Liver (tissue), 9 donors: ENCODE data around the gene LHPP. TPM values are rescaled to one million over a fixed set of nuclear protein-coding genes. Genes with fewer than 3 reads are reported as not detected.

Experiments used
- DNase-seq: peaks from one replicate; pipeline ENCODE4 v3.0.0-alpha.2; 2017; ENCODE audit warnings: low spot score
- H3K27ac ChIP-seq, 2 donors: one replicate each; pipeline ENCODE4 v1.7.0; 2013; ENCODE audit warnings: inconsistent platforms in 2 of 2, low read length in 2 of 2, control low read depth in 1 of 2, low read depth in 1 of 2, mild to moderate bottlenecking in 1 of 2
- H3K27me3 ChIP-seq, 4 donors: one replicate each; pipeline versions ENCODE4 v1.6.1 to v1.7.0; 2013; ENCODE audit warnings: low read length in 3 of 4, inconsistent platforms in 1 of 4, mild to moderate bottlenecking in 1 of 4, moderate library complexity in 1 of 4; ENCODE audit not compliant: control insufficient read depth in 4 of 4, insufficient read depth in 4 of 4
- H3K36me3 ChIP-seq, 4 donors: one replicate each; pipeline versions ENCODE4 v1.6.1 to v1.7.0; 2013; ENCODE audit warnings: low read length in 3 of 4, mild to moderate bottlenecking in 3 of 4, low read depth in 1 of 4, moderate library complexity in 1 of 4; ENCODE audit not compliant: control insufficient read depth in 4 of 4, insufficient read depth in 3 of 4
- H3K4me1 ChIP-seq, 4 donors: one replicate each; pipeline versions ENCODE4 v1.6.1 to v1.7.0; 2013; ENCODE audit warnings: low read length in 3 of 4, mild to moderate bottlenecking in 3 of 4, moderate library complexity in 1 of 4; ENCODE audit not compliant: control insufficient read depth in 4 of 4, insufficient read depth in 4 of 4
- H3K4me3 ChIP-seq, 3 donors: one replicate each; pipeline versions ENCODE4 v1.6.1 to v1.7.0; 2013; ENCODE audit warnings: low read length in 3 of 3, control low read depth in 1 of 3, low read depth in 1 of 3, mild to moderate bottlenecking in 1 of 3
- H3K9ac ChIP-seq, 2 donors: one replicate each; pipeline ENCODE4 v1.7.0; 2013; ENCODE audit warnings: low read length in 2 of 2, mild to moderate bottlenecking in 2 of 2, moderate library complexity in 2 of 2, control low read depth in 1 of 2, low read depth in 1 of 2
- H3K9me3 ChIP-seq, 4 donors: one replicate each; pipeline versions ENCODE4 v1.6.1 to v1.7.0; 2013; ENCODE audit warnings: low read length in 3 of 4; ENCODE audit not compliant: control insufficient read depth in 4 of 4
- ATF3 ChIP-seq: IDR thresholded peaks from 2 replicates; pipeline ENCODE4 v1.6.1; 2016; ENCODE audit warnings: antibody characterized with exemption
- CTCF ChIP-seq: fragments of 150-350 bp; IDR thresholded peaks from 2 replicates; pipeline ENCODE4 v1.5.1; 2017; ENCODE audit warnings: improper control_type of control experiment, low read depth, low read length; ENCODE audit not compliant: missing input control
- EGR1 ChIP-seq, 2 donors: IDR thresholded peaks; 2 replicates each; pipeline ENCODE4 v1.6.1; 2016 to 2018; ENCODE audit warnings: antibody characterized with exemption in 2 of 2, low read depth in 2 of 2
- FOXA1 ChIP-seq: IDR thresholded peaks from 2 replicates; pipeline ENCODE4 v1.6.1; 2016; ENCODE audit warnings: antibody characterized with exemption
- FOXA2 ChIP-seq: IDR thresholded peaks from 2 replicates; pipeline ENCODE4 v1.6.1; 2016; ENCODE audit warnings: antibody characterized with exemption
- GABPA ChIP-seq, 2 donors: IDR thresholded peaks in 1 of 2; conservative IDR thresholded peaks in 1 of 2; 2 replicates each; pipeline ENCODE4 v1.6.1; 2016; ENCODE audit warnings: antibody characterized with exemption in 2 of 2, mild to moderate bottlenecking in 1 of 2, moderate library complexity in 1 of 2
- HNF4A ChIP-seq, 2 donors: conservative IDR thresholded peaks; 2 replicates each; pipeline ENCODE4 v1.6.1; 2016; ENCODE audit warnings: antibody characterized with exemption in 2 of 2, mild to moderate bottlenecking in 2 of 2
- HNF4G ChIP-seq: IDR thresholded peaks from 2 replicates; pipeline ENCODE4 v1.6.1; 2016; ENCODE audit warnings: antibody characterized with exemption
- JUND ChIP-seq, 2 donors: IDR thresholded peaks; 2 replicates each; pipeline ENCODE4 v1.6.1; 2016; ENCODE audit warnings: antibody characterized with exemption in 2 of 2
- MAX ChIP-seq: IDR thresholded peaks from 2 replicates; pipeline ENCODE4 v1.6.1; 2016; ENCODE audit warnings: antibody characterized with exemption
- NR2F2 ChIP-seq: IDR thresholded peaks from 2 replicates; pipeline ENCODE4 v1.6.1; 2016; ENCODE audit warnings: antibody characterized with exemption
- RAD21 ChIP-seq, 2 donors: IDR thresholded peaks; 2 replicates each; pipeline ENCODE4 v1.6.1; 2016; ENCODE audit warnings: antibody characterized with exemption in 2 of 2, mild to moderate bottlenecking in 2 of 2
- REST ChIP-seq: IDR thresholded peaks from 2 replicates; pipeline ENCODE4 v1.6.1; 2016; ENCODE audit warnings: antibody characterized with exemption, mild to moderate bottlenecking
- RXRA ChIP-seq, 2 donors: IDR thresholded peaks; 2 replicates each; pipeline ENCODE4 v1.6.1; 2017 to 2018; ENCODE audit warnings: antibody characterized with exemption in 2 of 2, mild to moderate bottlenecking in 1 of 2
- SP1 ChIP-seq: IDR thresholded peaks from 2 replicates; pipeline ENCODE4 v1.6.1; 2018; ENCODE audit warnings: antibody characterized with exemption, mild to moderate bottlenecking
- TAF1 ChIP-seq: conservative IDR thresholded peaks from 2 replicates; pipeline ENCODE4 v1.6.1; 2016; ENCODE audit warnings: antibody characterized with exemption, mild to moderate bottlenecking
- YY1 ChIP-seq: IDR thresholded peaks from 2 replicates; pipeline ENCODE4 v1.6.1; 2016; ENCODE audit warnings: antibody characterized with exemption, mild to moderate bottlenecking
- ZBTB33 ChIP-seq: IDR thresholded peaks from 2 replicates; pipeline ENCODE4 v1.6.1; 2016; ENCODE audit warnings: antibody characterized with exemption
- WGBS: extraction: QIAGEN DNeasy Blood & Tissue Kit; methylation state at CpG from one replicate; pipeline ENCODE4 v1.1.7; 2013; 5-methylcytosine and 5-hydroxymethylcytosine counted together
- polyA plus RNA-seq, 2 donors: library from polyadenylated mRNA; stranded (reverse) in 1 of 2; unstranded in 1 of 2; fragments of 200-250 nt in 1 of 2; fragments of >200 nt in 1 of 2; fragmentation: Nextera tagmentation in 1 of 2; extraction: Ambion mirVana in 1 of 2; gene quantifications; one replicate each; pipeline versions ENCODE4 v1.2.1 to v1.2.3, GENCODE V29; 2013 to 2015
- total RNA-seq, 2 donors: library from RNA; depleted of rRNA; stranded (reverse); fragments of >200 nt; gene quantifications; one replicate each; pipeline ENCODE4 v1.2.3, GENCODE V29; 2014
- donor health status: healthy.
- donor health status: healthy.
- donor health status: healthy.
- donor health status: healthy.
- donor health status: healthy.

The LHPP gene
- total and polyA plus RNA-seq, 4 donors: 15.9 to 39.9 (median 26.2) TPM

- H3K27ac ChIP-seq: no peak overlapping the region
- DNase-seq: no peak
- no peaks in the 10 kb centered on the region for H3K9me3 ChIP-seq
- TF ChIP-seq REST (no peak), NR2F2 (no peak), ZBTB33 (no peak), EGR1 (IDR thresholded peaks at IDR 0.05; ENCODE audit: low read depth in 2 of 2) (no peak), RAD21 (IDR thresholded peaks at IDR 0.05) (no peak), YY1 (no peak), HNF4G (no peak), FOXA1 (no peak)
- H3K4me1 ChIP-seq: peaks cover 0 to 10% (median 5%) of the 10 kb centered on the region in 4 donors
- no peaks in the 10 kb centered on the region for H3K36me3 ChIP-seq
- H3K9ac ChIP-seq: no peak overlapping the region
- H3K4me3 ChIP-seq: no peak overlapping the region
- no peaks in the 10 kb centered on the region for H3K27me3 ChIP-seq
- 92% methylated on average over 16 of the region's 16 CpGs for WGBS
Observed at GRCh38 chr10:124544711-124545110, 83.1 kb downstream of the LHPP start.

- no peak for DNase-seq
- no peaks in the 10 kb centered on the region for H3K27me3 ChIP-seq
- TF ChIP-seq ZBTB33 (no peak), SP1 (no peak), NR2F2 (no peak), GABPA (IDR thresholded peaks at IDR 0.05 in 1 of 2, conservative IDR thresholded peaks at IDR 0.05 in 1 of 2) (no peak), MAX (no peak), YY1 (no peak), HNF4A (conservative IDR thresholded peaks at IDR 0.05) (no peak), FOXA2 (no peak), RXRA (IDR thresholded peaks at IDR 0.05) (no peak), ATF3 (no peak), FOXA1 (no peak), REST (no peak), JUND (IDR thresholded peaks at IDR 0.05) (no peak), HNF4G (no peak), CTCF (no peak), EGR1 (IDR thresholded peaks at IDR 0.05; ENCODE audit: low read depth in 2 of 2) (no peak), RAD21 (IDR thresholded peaks at IDR 0.05) (no peak), TAF1 (no peak)
- no peak overlapping the region for H3K27ac ChIP-seq
- H3K4me1 ChIP-seq: peaks cover 0 to 10% (median 5%) of the 10 kb centered on the region in 4 donors
- no peaks in the 10 kb centered on the region for H3K36me3 ChIP-seq
- no peak overlapping the region for H3K9ac ChIP-seq
- H3K9me3 ChIP-seq: no peaks in the 10 kb centered on the region
- 84% methylated on average over 23 of the region's 23 CpGs for WGBS
- no peak overlapping the region for H3K4me3 ChIP-seq
Observed at GRCh38 chr10:124545351-124546054, 83.9 kb downstream of the LHPP start.
